K562 (cell line): ENCODE data around the gene MYO1A. TPM values are rescaled to one million over a fixed set of nuclear protein-coding genes. Genes with fewer than 3 reads are reported as not detected.
A peak's percentile ranks its signal among the peaks of the same experiment; 100 is the strongest.

Experiments
- ARID2 ChIP-seq: fragments of 450-650 bp; IDR thresholded peaks from 2 replicates; pipeline ENCODE4 v1.6.1; 2017; ENCODE audit warnings: antibody characterized with exemption, mild to moderate bottlenecking
- CHCHD3 ChIP-seq: fragments of 250-450 bp; sonication (Bioruptor Pico); IDR thresholded peaks from 2 replicates; pipeline ENCODE4 v2.1.2; 2022; ENCODE audit warnings: mild to moderate bottlenecking
- EHMT2 ChIP-seq: fragments of 450-650 bp; IDR thresholded peaks from 2 replicates; pipeline ENCODE4 v1.6.1; 2018; ENCODE audit warnings: antibody characterized with exemption
- HNRNPL ChIP-seq: fragments of 200-400 bp; formaldehyde crosslinking; IDR thresholded peaks from 2 replicates; pipeline ENCODE4 v1.6.1; 2017; ENCODE audit warnings: low read depth, mild to moderate bottlenecking, low read length
- IFI16 ChIP-seq: fragments of 250-450 bp; sonication (Bioruptor Pico); IDR thresholded peaks from 2 replicates; pipeline ENCODE4 v2.1.2; 2022; ENCODE audit warnings: mild to moderate bottlenecking, inconsistent platforms
- KAT7 ChIP-seq: sonication (generic); formaldehyde crosslinking; IDR thresholded peaks from 2 replicates; pipeline ENCODE4 v1.8.0; 2022; ENCODE audit warnings: missing genetic modification reagents, mild to moderate bottlenecking, borderline replicate concordance
- LCOR ChIP-seq: sonication (generic); formaldehyde crosslinking; IDR thresholded peaks from 2 replicates; pipeline ENCODE4 v1.8.0; 2022; ENCODE audit warnings: mild to moderate bottlenecking, missing genetic modification reagents
- PATZ1 ChIP-seq: fragments of 250-450 bp; sonication (Bioruptor Pico); IDR thresholded peaks from 2 replicates; pipeline ENCODE4 v1.5.0; 2020; ENCODE audit warnings: mild to moderate bottlenecking, borderline replicate concordance
- PTRF ChIP-seq: fragments of 450-650 bp; IDR thresholded peaks from 2 replicates; pipeline ENCODE4 v1.6.1; 2016; ENCODE audit warnings: mild to moderate bottlenecking, missing genetic modification characterization, missing compliant biosample characterization
- SMC3 ChIP-seq: conservative IDR thresholded peaks from 2 replicates; pipeline ENCODE4 v1.6.1; 2011; ENCODE audit warnings: low read depth, low read length, improper control_type of control experiment; ENCODE audit not compliant: insufficient read depth
- TEAD2 ChIP-seq: fragments of 450-650 bp; IDR thresholded peaks from 2 replicates; pipeline ENCODE4 v1.6.1; 2016; ENCODE audit warnings: missing genetic modification characterization, control low read depth, missing compliant biosample characterization
- USF2 ChIP-seq: sonication (generic); formaldehyde crosslinking; IDR thresholded peaks from 2 replicates; pipeline ENCODE4 v1.5.0; 2020; ENCODE audit warnings: missing genetic modification reagents
- ZBTB9 ChIP-seq: fragments of 450-650 bp; formaldehyde crosslinking; IDR thresholded peaks from 2 replicates; pipeline ENCODE4 v1.4.0; 2020; ENCODE audit warnings: mild to moderate bottlenecking, moderate library complexity
- ZC3H11A ChIP-seq: IDR thresholded peaks from 2 replicates; pipeline ENCODE4 v1.6.1; 2012; ENCODE audit warnings: low read depth, low read length, improper control_type of control experiment
- ZEB2 ChIP-seq: fragments of 450-650 bp; IDR thresholded peaks from 2 replicates; pipeline ENCODE4 v1.6.1; 2016
- ZMIZ1 ChIP-seq, 2 experiments: fragments of 150-350 bp in 1 of 2; IDR thresholded peaks; 2 replicates each; pipeline ENCODE4 v1.6.1; 2012 to 2016; ENCODE audit warnings: low read depth in 2 of 2, low read length in 2 of 2, mild to moderate bottlenecking in 1 of 2, moderate library complexity in 1 of 2
- ZNF197 ChIP-seq: fragments of 200-800 bp; sonication (Bioruptor generic); IDR thresholded peaks from 2 replicates; pipeline ENCODE4 v1.6.1; 2016; ENCODE audit warnings: low read depth, missing genetic modification characterization, missing compliant biosample characterization
- ZNF324 ChIP-seq: fragments of 250-450 bp; sonication (Bioruptor Pico); IDR thresholded peaks from 2 replicates; pipeline ENCODE4 v1.4.0; 2020; ENCODE audit warnings: mild to moderate bottlenecking
- ZNF512 ChIP-seq: IDR thresholded peaks from 2 replicates; pipeline ENCODE4 v1.6.1; 2016; ENCODE audit warnings: missing genetic modification characterization, missing compliant biosample characterization
- ZNF589 ChIP-seq: fragments of 200-800 bp; sonication (Bioruptor generic); IDR thresholded peaks from 2 replicates; pipeline ENCODE4 v1.6.1; 2016; ENCODE audit warnings: low read depth, missing genetic modification characterization, missing compliant biosample characterization
- polyA plus RNA-seq, 8 experiments: library from polyadenylated mRNA; depleted of rRNA in 4 of 8; stranded (reverse) in 5 of 8; unstranded in 3 of 8; fragments of >200 nt; fragmentation: Nextera tagmentation in 2 of 8; fragmentation: Illumina TruSeq in 1 of 8; extraction: Ambion mirVana in 2 of 8; extraction: Trizol in 1 of 8; gene quantifications; 2 replicates each; pipeline versions ENCODE4 v1.2.1 to v1.2.3, GENCODE V29; 2011 to 2014; ENCODE audit warnings: inconsistent platforms in 1 of 8, missing spikeins in 1 of 8
- total RNA-seq, 7 experiments: library from RNA; depleted of rRNA in 6 of 7; stranded (reverse); fragments of >200 nt in 6 of 7; fragmentation: Illumina TruSeq in 2 of 7; extraction: Trizol in 2 of 7; gene quantifications; 2 replicates each; pipeline versions ENCODE4 v1.2.1 to v1.2.3, GENCODE V29; 2011 to 2021; ENCODE audit warnings: low replicate concordance in 1 of 7

The MYO1A gene
- total and polyA plus RNA-seq, 9 of the 15 experiments (the other 6 are each of a cell fraction or from before 2014, with no cell fraction given): 0.03 to 0.29 (median 0.14) TPM; not detected in 2

GRCh38 chr12:57086493-57087009 lies 36.6 kb upstream of the MYO1A start (continued):
- TF ChIP-seq ZMIZ1 (IDR thresholded peaks at IDR 0.05; ENCODE audit: low read depth in 2 of 2, low read length in 2 of 2) (no peak), TEAD2 (tag) (no peak), CHCHD3 (CRISPR knock-in tag) (no peak), ZNF324 (CRISPR knock-in tag) (no peak), HNRNPL (no peak), ZEB2 (0 out of 2 replicates have a peak, but pooled peaks have one; percentile 19), ZNF512 (tag) (no peak), EHMT2 (no peak), LCOR (CRISPR knock-in tag) (no peak), ZNF197 (CRISPR knock-in tag) (no peak), ARID2 (no peak), PTRF (tag) (no peak), ZNF589 (0 out of 2 replicates have a peak, but pooled peaks have one; percentile 17), IFI16 (CRISPR knock-in tag) (no peak), KAT7 (CRISPR knock-in tag) (no peak), USF2 (no peak), ZBTB9 (CRISPR knock-in tag) (no peak), PATZ1 (CRISPR knock-in tag) (no peak), SMC3 (no peak), ZC3H11A (no peak)
